Measurements from ENCODE around the gene FUT3.

FUT3 gene

GRCh38 chr19:5804516-5805461, 46.5 kb downstream of the FUT3 start, which contains the start of gene NRTN:
Gene NRTN, plus strand, starts transcription at chr19:5805067. Its CDS starts 19,099 bp downstream, at chr19:5824166.
- DNase-seq (ENCODE audit: insufficient read length, low spot score), result no peak

DNA sequence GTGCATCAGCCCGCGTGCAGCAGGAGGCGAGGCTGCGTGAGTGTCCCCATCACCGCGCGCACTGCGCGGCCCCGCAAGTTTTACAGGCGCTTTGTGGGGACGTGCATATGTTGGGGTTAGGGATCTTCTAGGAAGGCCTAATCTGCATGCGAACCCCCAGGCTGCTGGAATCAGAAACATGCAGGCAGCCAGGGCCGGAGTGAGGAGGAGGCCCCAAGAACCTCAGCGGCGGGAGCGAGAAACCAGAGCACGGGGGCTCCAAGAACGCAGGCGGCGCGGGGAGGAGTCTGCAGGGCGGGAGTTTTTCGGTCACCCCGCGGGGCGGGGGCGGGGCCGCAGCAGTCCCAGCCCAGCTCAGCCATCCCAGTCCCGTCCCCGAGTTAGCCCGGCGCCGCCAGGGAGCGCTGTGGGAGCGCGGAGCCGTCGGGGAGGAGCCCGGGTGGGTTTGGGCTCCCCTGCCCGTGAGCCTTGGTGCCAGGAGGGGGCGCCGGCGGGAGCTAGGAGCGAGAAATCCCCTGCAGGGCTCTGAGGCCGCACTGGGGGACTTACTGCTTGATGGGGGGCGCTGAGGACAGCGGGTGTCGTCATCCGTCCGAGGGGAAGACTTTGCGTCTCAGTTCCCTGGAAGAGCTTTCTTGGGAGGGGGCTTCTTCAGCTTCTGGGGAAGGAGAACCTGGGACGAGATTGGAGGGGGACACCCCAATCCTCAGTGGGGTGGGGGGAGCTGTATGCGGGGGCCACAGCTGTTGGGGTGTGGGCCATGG, 47.3 kb downstream of the FUT3 start:
- FAIRE-seq, result peak; percentile 48
- peak; percentile 92 for DNase-seq (ENCODE audit: insufficient read length, low spot score)

More at GRCh38 chr19:5804516-5805461, 46.5 kb downstream of the FUT3 start, which contains the start of gene NRTN:
- no peak for FAIRE-seq

DNA sequence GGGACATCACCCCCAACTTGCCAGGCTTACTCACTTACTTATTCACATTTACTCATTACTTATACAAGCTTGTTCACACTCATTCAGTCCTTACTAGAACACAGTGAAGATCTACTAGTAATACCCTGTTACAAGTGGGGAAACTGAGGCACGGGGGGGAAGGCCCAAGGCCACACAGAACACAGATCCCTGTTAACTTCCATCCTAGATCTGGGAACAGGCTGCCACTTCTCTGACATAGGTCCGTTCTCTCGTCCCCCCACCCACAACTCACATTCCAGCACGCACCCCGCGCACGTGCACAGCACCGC, 47.9 kb downstream of the FUT3 start:
- FAIRE-seq (no peak), DNase-seq (ENCODE audit: insufficient read length, low spot score) (no peak)

- FAIRE-seq, result no peak
Measured at GRCh38 chr19:5801796-5802619, 49.2 kb downstream of the FUT3 start.

DNA sequence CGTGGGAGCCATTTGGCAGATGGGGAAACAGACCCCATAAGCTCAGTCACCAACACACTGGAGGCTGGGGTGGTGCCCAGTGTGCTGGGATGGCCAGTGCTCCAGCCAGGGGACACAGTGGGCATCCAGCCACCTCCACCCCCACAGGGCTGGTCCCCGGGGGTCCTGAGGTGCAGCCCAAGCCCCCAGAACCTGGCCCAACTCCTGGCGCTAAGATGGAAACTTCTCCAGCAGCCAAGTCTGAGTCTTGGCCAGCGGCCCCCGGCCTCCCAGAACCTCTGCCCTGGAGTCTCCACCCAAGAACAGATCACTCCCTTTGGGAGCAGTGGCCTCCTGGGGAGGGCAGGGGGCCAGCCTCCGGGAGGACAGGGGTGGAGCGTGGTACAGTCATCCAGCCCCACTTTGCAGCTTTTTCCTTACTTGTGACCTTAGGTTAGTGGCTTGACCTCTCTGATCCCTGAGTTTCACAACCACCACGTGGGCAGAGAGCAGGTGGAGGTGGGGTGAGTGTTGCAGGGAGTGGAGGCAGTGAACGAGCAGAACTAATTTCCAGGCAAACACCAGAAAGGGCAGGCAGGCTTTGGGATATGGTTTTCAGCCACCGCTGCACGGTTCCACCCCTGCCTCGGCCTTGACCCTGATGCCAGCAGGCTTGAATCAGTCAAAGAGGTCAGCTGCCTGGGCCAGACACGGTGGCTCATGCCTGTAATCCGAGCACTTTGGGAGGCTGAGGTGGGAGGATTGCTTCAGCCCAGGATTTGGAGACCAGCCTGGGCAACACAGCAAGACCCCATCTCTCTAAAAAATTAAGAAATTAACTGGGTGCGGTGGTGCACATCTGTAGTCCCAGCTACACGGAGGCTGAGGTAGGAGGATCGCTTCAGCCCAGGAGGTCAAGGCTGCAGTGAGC, 50.6 kb downstream of the FUT3 start:
- FAIRE-seq, result no peak
- DNase-seq (ENCODE audit: insufficient read length, low spot score), result no peak

More at GRCh38 chr19:5801796-5802619, 49.2 kb downstream of the FUT3 start:
- DNase-seq (ENCODE audit: insufficient read length, low spot score), result no peak

GRCh38 chr19:5799247-5800241, 51.7 kb downstream of the FUT3 start:
- DNase-seq (ENCODE audit: insufficient read length, low spot score), result no peak
- FAIRE-seq, result no peak

- FAIRE-seq (no peak), DNase-seq (ENCODE audit: insufficient read length, low spot score) (no peak)
Measured at GRCh38 chr19:5798244-5798643, 53.0 kb downstream of the FUT3 start.

DNA sequence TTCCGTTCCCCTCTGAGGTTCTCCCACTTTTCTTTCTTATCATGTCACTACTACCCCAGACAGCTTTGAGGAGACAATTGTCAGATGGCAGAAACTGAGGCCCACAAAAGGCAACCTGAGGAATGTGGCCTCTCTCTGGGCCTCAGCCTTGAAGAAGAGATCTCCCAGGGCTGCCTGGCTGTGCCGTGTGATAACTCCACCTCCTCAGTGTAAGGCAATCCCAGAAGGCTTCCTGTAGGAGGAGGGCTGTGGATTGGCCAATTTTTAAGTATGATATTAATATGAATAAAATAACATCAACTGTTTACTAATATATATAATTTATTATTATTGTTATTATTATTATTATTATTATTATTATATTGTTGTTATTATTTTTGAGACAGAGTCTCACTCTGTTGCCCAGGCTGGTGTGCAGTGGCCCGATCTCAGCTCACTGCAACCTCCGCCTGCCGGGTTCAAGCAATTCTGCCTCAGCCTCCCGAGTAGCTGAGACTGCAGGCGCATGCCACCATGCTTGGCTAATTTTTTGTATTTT, 55.8 kb downstream of the FUT3 start:
- FAIRE-seq, result no peak
- no peak for DNase-seq (ENCODE audit: insufficient read length, low spot score)

- FAIRE-seq (no peak), DNase-seq (ENCODE audit: insufficient read length, low spot score) (no peak)
Measured at GRCh38 chr19:5793188-5793587, 58.1 kb downstream of the FUT3 start.

Data from HTR-8/SVneo (cell line).